ENCODE data around the gene KIAA0232.

Gene KIAA0232

GRCh38 chr4:6782147-6782845, at the start of gene KIAA0232:
KIAA0232 (plus strand) TSS chr4:6782727; CDS start chr4:6824454, 41,727 bp downstream.
- DNase-seq: peak; percentile 88

GRCh38 chr4:6733358-6734164, 49.0 kb upstream of the KIAA0232 start:
- no peak for DNase-seq

- no peak for DNase-seq
These were observed 48.3 kb upstream of the KIAA0232 start for GRCh38 chr4:6734165-6734786.

GRCh38 chr4:6739920-6740319, 42.6 kb upstream of the KIAA0232 start:
- DNase-seq: no peak

GRCh38 chr4:6740347-6740746, 42.2 kb upstream of the KIAA0232 start:
- DNase-seq: no peak

GRCh38 chr4:6742507-6742906, 40.0 kb upstream of the KIAA0232 start:
- DNase-seq: no peak

GRCh38 chr4:6742989-6743388, 39.5 kb upstream of the KIAA0232 start:
- no peak for DNase-seq

GRCh38 chr4:6746721-6747293, 35.7 kb upstream of the KIAA0232 start:
- no peak for DNase-seq

- DNase-seq: no peak
These were observed 35.1 kb upstream of the KIAA0232 start for GRCh38 chr4:6747294-6748051.

- no peak for DNase-seq
These were observed 34.2 kb upstream of the KIAA0232 start for GRCh38 chr4:6748286-6748685.

GRCh38 chr4:6749340-6750171, 33.0 kb upstream of the KIAA0232 start:
- DNase-seq: no peak

- no peak for DNase-seq
These were observed 32.0 kb upstream of the KIAA0232 start for GRCh38 chr4:6750286-6751221.

- DNase-seq: no peak
These were observed 30.7 kb upstream of the KIAA0232 start for GRCh38 chr4:6751611-6752485.

GRCh38 chr4:6752486-6752829, 30.1 kb upstream of the KIAA0232 start:
- no peak for DNase-seq

- DNase-seq: no peak
These were observed 29.4 kb upstream of the KIAA0232 start for GRCh38 chr4:6753103-6753560.

- no peak for DNase-seq
These were observed 28.6 kb upstream of the KIAA0232 start for GRCh38 chr4:6753891-6754290.

- no peak for DNase-seq
These were observed 27.9 kb upstream of the KIAA0232 start for GRCh38 chr4:6754481-6755087.

GRCh38 chr4:6755088-6755753, 27.3 kb upstream of the KIAA0232 start:
- DNase-seq: no peak

All from stimulated activated CD4-positive, alpha-beta T cell treated with anti-CD3 and anti-CD28 coated beads, Interleukin-12 subunit alpha, Interleukin-12 subunit beta, amount 100 ng/mL, for 4 hours (primary cell).